Lower leg skin (tissue), 4 donors: ENCODE data around the gene ZNF888. TPM values are rescaled to one million over a fixed set of nuclear protein-coding genes. Genes with fewer than 3 reads are reported as not detected.
A peak's percentile ranks its signal among the peaks of the same experiment; 100 is the strongest.
"Not testable (repeated sequence)": the region's sequence is repeated elsewhere in the genome, so short reads cannot be mapped to it uniquely, and the experiment has no call there.

Experiments used
- DNase-seq, 2 donors: peaks; one replicate each; pipeline ENCODE4 v3.0.0-alpha.2; 2019; ENCODE audit warnings: low spot score in 2 of 2
- H3K4me3 ChIP-seq: fragments of 200-600 bp; sonication (generic); 2 replicates; pipeline ENCODE4 v1.5.1; 2017; ENCODE audit warnings: mild to moderate bottlenecking, low read depth; ENCODE audit not compliant: poor library complexity, severe bottlenecking
- POLR2A ChIP-seq, 2 donors: fragments of 450-650 bp; IDR thresholded peaks; one replicate each; pipeline ENCODE4 v1.6.1; 2016 to 2017; ENCODE audit warnings: antibody characterized with exemption in 2 of 2, mild to moderate bottlenecking in 1 of 2, moderate library complexity in 1 of 2
- WGBS, 2 donors: methylation state at CpG; one replicate each; pipeline ENCODE4 v1.1.5; 2018; 5-methylcytosine and 5-hydroxymethylcytosine counted together
- intact Hi-C: fragments of 100-400 bp; cut with DNase I; formaldehyde crosslinking; loops from one replicate; pipeline ENCODE4 v1.15.0; 2023; ENCODE audit warnings: low total_unique reads
- total RNA-seq, 4 donors: library from RNA; depleted of rRNA; stranded (reverse); fragments of >200 nt; gene quantifications; one replicate each; pipeline ENCODE4 v1.1.0, GENCODE V29; 2016
- TF ChIP-seq, protein P1 (sequence below), 3 donors: fragments of 450-650 bp; IDR thresholded peaks; one replicate each; pipeline ENCODE4 v1.5.1; 2016; ENCODE audit warnings: antibody characterized with exemption in 3 of 3, mild to moderate bottlenecking in 3 of 3, moderate library complexity in 2 of 3

Gene ZNF888
- total RNA-seq, 4 donors from 2014 or later: 1.6 to 3.7 (median 3.2) TPM

GRCh38 chr19:52889931-52890330 is 33.3 kb downstream of the ZNF888 start:
- H3K4me3 ChIP-seq: no peak overlapping the region
- DNase-seq: no peak
- TF ChIP-seq POLR2A (IDR thresholded peaks at IDR 0.05): no peak
- TF ChIP-seq, protein P1, sequence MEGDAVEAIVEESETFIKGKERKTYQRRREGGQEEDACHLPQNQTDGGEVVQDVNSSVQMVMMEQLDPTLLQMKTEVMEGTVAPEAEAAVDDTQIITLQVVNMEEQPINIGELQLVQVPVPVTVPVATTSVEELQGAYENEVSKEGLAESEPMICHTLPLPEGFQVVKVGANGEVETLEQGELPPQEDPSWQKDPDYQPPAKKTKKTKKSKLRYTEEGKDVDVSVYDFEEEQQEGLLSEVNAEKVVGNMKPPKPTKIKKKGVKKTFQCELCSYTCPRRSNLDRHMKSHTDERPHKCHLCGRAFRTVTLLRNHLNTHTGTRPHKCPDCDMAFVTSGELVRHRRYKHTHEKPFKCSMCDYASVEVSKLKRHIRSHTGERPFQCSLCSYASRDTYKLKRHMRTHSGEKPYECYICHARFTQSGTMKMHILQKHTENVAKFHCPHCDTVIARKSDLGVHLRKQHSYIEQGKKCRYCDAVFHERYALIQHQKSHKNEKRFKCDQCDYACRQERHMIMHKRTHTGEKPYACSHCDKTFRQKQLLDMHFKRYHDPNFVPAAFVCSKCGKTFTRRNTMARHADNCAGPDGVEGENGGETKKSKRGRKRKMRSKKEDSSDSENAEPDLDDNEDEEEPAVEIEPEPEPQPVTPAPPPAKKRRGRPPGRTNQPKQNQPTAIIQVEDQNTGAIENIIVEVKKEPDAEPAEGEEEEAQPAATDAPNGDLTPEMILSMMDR (IDR thresholded peaks at IDR 0.05): no peak
- intact Hi-C loops: no loop called here
- WGBS, 2 donors: 90 to 94% methylated on average over 4 of the region's 4 CpGs

DNA sequence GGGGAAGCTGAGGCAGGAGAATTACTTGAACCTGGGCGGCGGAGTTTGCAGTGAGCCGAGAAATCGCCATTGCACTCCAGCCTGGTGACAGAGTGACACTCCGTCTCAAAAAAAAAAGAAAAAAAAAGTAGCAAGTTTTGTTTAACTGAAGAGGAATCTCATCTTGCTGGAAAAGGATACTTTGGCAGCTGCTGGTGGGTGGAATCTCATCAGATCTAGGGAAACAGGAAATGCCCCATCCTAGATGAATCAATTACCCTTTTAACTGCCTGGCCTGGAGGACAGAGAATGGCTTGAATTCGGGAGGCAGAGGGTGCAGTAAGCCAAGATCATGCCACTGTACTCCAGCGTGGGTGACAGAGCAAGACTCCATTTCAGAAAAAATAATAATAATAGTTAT is 34.2 kb downstream of the ZNF888 start:
- DNase-seq: no peak
- WGBS, 2 donors: 87 to 92% methylated on average over 7 of the region's 7 CpGs
- TF ChIP-seq POLR2A (IDR thresholded peaks at IDR 0.05): no peak
- TF ChIP-seq, protein P1 (IDR thresholded peaks at IDR 0.05): no peak
- H3K4me3 ChIP-seq: no peak overlapping the region
- intact Hi-C loops: no loop called here

DNA sequence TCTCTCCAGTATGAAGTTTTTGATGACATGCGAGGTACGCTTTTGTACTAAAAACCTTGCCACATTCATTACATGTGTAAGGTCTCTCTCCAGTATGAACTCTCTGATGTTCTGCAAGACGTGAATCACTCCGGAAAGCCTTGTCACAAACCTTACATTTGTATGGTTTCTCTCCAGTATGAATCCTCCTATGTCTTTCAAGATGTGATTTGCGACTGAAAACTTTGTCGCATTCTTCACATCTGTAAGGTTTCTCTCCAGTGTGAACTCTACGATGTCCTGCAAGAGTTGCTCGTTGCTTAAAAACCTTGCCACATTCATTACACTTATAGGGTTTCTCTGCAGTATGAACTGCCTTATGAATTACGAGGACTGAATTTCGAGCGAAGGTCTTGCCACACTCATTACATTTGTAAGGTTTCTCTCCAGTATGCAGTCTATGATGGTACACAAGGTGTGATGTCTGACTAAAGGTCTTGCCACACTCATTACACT is 42.3 kb downstream of the ZNF888 start:
- WGBS, 2 donors: 94 to 97% methylated on average over 11 of the region's 11 CpGs
- intact Hi-C loops: no loop called here
- H3K4me3 ChIP-seq: no peak overlapping the region
- no peak for TF ChIP-seq POLR2A (IDR thresholded peaks at IDR 0.05)
- TF ChIP-seq, protein P1 (IDR thresholded peaks at IDR 0.05): no peak
- DNase-seq: no peak

- 88 to 91% methylated on average over 6 of the region's 6 CpGs for WGBS, 2 donors
- DNase-seq, H3K4me3 ChIP-seq, intact Hi-C loops: not testable (repeated sequence)
Observed at GRCh38 chr19:52872996-52873395, 50.2 kb downstream of the ZNF888 start.

- DNase-seq: no peak
- no peak for TF ChIP-seq POLR2A (IDR thresholded peaks at IDR 0.05)
- TF ChIP-seq, protein P1 (IDR thresholded peaks at IDR 0.05): no peak
- WGBS, 2 donors: 81 to 89% methylated on average over 3 of the region's 3 CpGs
- H3K4me3 ChIP-seq: no peak overlapping the region
- intact Hi-C loops: no loop called here
Observed at GRCh38 chr19:52871466-52871865, 51.8 kb downstream of the ZNF888 start.

GRCh38 chr19:52868031-52868430 is 55.2 kb downstream of the ZNF888 start:
- 82 to 85% methylated on average over 11 of the region's 11 CpGs for WGBS, 2 donors
- H3K4me3 ChIP-seq, intact Hi-C loops: not testable (repeated sequence)
- peak in 1 of 2 donors; percentile 43 for DNase-seq

GRCh38 chr19:52857378-52858191 is 65.6 kb downstream of the ZNF888 start, which contains the start of gene ZNF468:
Gene ZNF468, minus strand, starts transcription at chr19:52857619. Its CDS starts 3,347 bp downstream, at chr19:52854272.
- WGBS, 2 donors: 5 to 7% methylated on average over 43 of the region's 43 CpGs
- H3K4me3 ChIP-seq: peak within 1 kb of the TSS; percentile 68
- peak; percentile 62 to 96 for DNase-seq
- intact Hi-C loops: not testable (repeated sequence)

- 4% methylated on average over 31 of the region's 31 CpGs for WGBS, 2 donors
- DNase-seq, intact Hi-C loops: not testable (repeated sequence)
- H3K4me3 ChIP-seq: peak overlapping the region; percentile 68
Observed at GRCh38 chr19:52856540-52857377, 66.5 kb downstream of the ZNF888 start.
